Astrocyte (in vitro differentiated cells and primary cell): ENCODE measurements around the gene GSS.

Source experiments
- EZH2 ChIP-seq: IDR thresholded peaks from 2 replicates; pipeline ENCODE4 v1.6.1; 2012; ENCODE audit warnings: mild to moderate bottlenecking, low read length, inconsistent platforms; ENCODE audit not compliant: insufficient read depth
- TF ChIP-seq, protein P1 (sequence below): IDR thresholded peaks from 2 replicates; pipeline ENCODE4 v1.5.1; 2011; ENCODE audit warnings: low read depth, mild to moderate bottlenecking, inconsistent platforms, low read length, moderate library complexity; ENCODE audit not compliant: insufficient read depth

DNA sequence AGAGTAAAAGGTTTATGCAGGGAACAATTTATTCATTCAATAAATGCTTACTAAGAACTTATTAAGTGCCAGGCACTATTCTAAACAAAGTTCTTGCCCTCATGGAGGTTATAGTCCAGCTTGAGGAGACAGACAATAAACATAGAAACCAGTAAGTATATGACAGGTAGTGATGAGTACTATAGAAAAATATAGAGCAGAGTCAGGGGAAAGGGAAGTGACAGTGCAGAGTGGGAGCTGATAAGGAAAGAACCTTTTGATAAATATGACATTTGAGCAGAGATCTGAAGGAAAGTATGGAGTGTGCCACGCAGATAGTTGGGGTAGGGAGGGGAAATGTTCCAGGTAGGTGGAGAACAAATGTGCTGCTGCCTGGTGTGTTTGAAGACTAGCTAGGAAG, 67.1 kb downstream of the GSS start:
- TF ChIP-seq EZH2 = no peak
- TF ChIP-seq, protein P1, sequence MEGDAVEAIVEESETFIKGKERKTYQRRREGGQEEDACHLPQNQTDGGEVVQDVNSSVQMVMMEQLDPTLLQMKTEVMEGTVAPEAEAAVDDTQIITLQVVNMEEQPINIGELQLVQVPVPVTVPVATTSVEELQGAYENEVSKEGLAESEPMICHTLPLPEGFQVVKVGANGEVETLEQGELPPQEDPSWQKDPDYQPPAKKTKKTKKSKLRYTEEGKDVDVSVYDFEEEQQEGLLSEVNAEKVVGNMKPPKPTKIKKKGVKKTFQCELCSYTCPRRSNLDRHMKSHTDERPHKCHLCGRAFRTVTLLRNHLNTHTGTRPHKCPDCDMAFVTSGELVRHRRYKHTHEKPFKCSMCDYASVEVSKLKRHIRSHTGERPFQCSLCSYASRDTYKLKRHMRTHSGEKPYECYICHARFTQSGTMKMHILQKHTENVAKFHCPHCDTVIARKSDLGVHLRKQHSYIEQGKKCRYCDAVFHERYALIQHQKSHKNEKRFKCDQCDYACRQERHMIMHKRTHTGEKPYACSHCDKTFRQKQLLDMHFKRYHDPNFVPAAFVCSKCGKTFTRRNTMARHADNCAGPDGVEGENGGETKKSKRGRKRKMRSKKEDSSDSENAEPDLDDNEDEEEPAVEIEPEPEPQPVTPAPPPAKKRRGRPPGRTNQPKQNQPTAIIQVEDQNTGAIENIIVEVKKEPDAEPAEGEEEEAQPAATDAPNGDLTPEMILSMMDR = no peak
